Testis (tissue), 3 donors: ENCODE data around the gene CEMIP. TPM values are rescaled to one million over a fixed set of nuclear protein-coding genes. Genes with fewer than 3 reads are reported as not detected.

Source experiments
- microRNA counts, 2 donors: library from miRNA; unstranded; fragments of <30 nt; microRNA quantifications; one replicate each; lab custom pipeline; 2016
- microRNA-seq, 2 donors: library from miRNA; unstranded; fragments of <30 nt; microRNA quantifications; one replicate each; pipeline ENCODE4, GENCODE V29; 2016; ENCODE audit warnings: borderline number of aligned reads in 2 of 2, borderline replicate concordance in 1 of 2
- polyA plus RNA-seq: library from polyadenylated mRNA; stranded (reverse); fragments of 350-450 nt; fragmentation: Illumina TruSeq; extraction: RNeasy Lipid Tissue Mini Kit (QIAGEN cat#74804); gene quantifications from one replicate; pipeline ENCODE4 v1.2.3, GENCODE V29; 2014; ENCODE audit warnings: low read depth, low replicate concordance; ENCODE audit not compliant: insufficient read depth
- small RNA-seq, 2 donors: library from RNA; depleted of rRNA; stranded (forward); fragments of <200 nt; gene quantifications; one replicate each; pipeline ENCODE3, GENCODE V24; 2016
- total RNA-seq, 2 donors: library from RNA; depleted of rRNA; stranded (reverse); fragments of >200 nt; gene quantifications; one replicate each; pipeline ENCODE4 v1.2.3, GENCODE V29; 2016

CEMIP gene
- total and polyA plus RNA-seq, 3 donors from 2014 or later = 7.5 to 21.5 (median 8.3) TPM

MicroRNAs within 50 kb of the gene (microRNA counts, 767-probe panel; counts per million panel counts)
- 0 to 152 counts per million in 2 donors for microRNA hsa-miR-549 (lab: Ali Mortazavi, UCI)

Small RNA genes within 50 kb of the gene (microRNA-seq; reads per million reads assigned to microRNA genes)
- gene MIR4514 (0 reads per million in 2 donors), gene MIR549A (0.69 to 2.1 reads per million in 2 donors)

Small RNA genes within 50 kb of the gene (small RNA-seq; reads per million reads assigned to genes)
- gene MIR4514 (0 reads per million in 2 donors), gene MIR549A (0 to 0.47 reads per million in 2 donors)

Other genes with a start within 250 kb of the CEMIP start
- 10 to 100 TPM in 1 of 2 donors, 1 to 10 TPM in 1; 8.0 to 16.3 TPM for gene ABHD17C, start 84.1 kb upstream of the CEMIP start, total RNA-seq
- 10.0 TPM for gene ABHD17C, start 84.1 kb upstream of the CEMIP start, polyA plus RNA-seq
- gene MESD, start 210.4 kb downstream of the CEMIP start, total RNA-seq = 10 to 100 TPM; 38.5 to 39.8 TPM
- 26.0 TPM for gene MESD, start 210.4 kb downstream of the CEMIP start, polyA plus RNA-seq
- gene TLNRD1, start 221.6 kb downstream of the CEMIP start, total RNA-seq = 10 to 100 TPM; 11.5 to 14.9 TPM
- gene TLNRD1, start 221.6 kb downstream of the CEMIP start, polyA plus RNA-seq = 2.6 TPM